ENCODE results near the gene F13A1. TPM values are rescaled to one million over a fixed set of nuclear protein-coding genes. Genes with fewer than 3 reads are reported as not detected.

The F13A1 gene
- total RNA-seq, 4 donors from 2014 or later = 28.8 to 303 (median 117) TPM

GRCh38 chr6:6131492-6132109, 188.9 kb downstream of the F13A1 start:
- Histone ChIP-seq H3K27me3 (no peaks in the 10 kb centered on the region), H3K4me3 (no peak overlapping the region), H3K36me3 (no peaks in the 10 kb centered on the region), H3K9me3 (no peaks in the 10 kb centered on the region), H3K27ac (no peak overlapping the region), H3K4me1 (no peaks in the 10 kb centered on the region)
- no peak for ATAC-seq
- 44 to 69% methylated on average over 3 to 4 of the region's 4 CpGs for WGBS, 2 donors (ENCODE audit: low coverage in 1 of 2)
- no peak for TF ChIP-seq EP300 (IDR thresholded peaks at IDR 0.05)
- no peak for TF ChIP-seq POLR2AphosphoS5 (IDR thresholded peaks at IDR 0.05)
- TF ChIP-seq CTCF (IDR thresholded peaks at IDR 0.05) = peak in 2 of 4 experiments; percentile 9 to 22
- TF ChIP-seq POLR2A (IDR thresholded peaks at IDR 0.05) = no peak

GRCh38 chr6:6125495-6125894, 195.0 kb downstream of the F13A1 start:
- ATAC-seq = no peak
- H3K4me1 ChIP-seq = no peaks in the 10 kb centered on the region
- no peak overlapping the region for H3K4me3 ChIP-seq
- TF ChIP-seq CTCF (IDR thresholded peaks at IDR 0.05) (no peak), POLR2A (IDR thresholded peaks at IDR 0.05) (no peak)
- H3K9me3 ChIP-seq = peaks cover 0 to 23% (median 0%) of the 10 kb centered on the region in 3 donors
- no peak overlapping the region for H3K27ac ChIP-seq
- H3K27me3 ChIP-seq = peaks cover 5% of the 10 kb centered on the region
- 57 to 72% methylated on average over 2 to 3 of the region's 3 CpGs for WGBS, 2 donors (ENCODE audit: low coverage in 1 of 2)
- no peaks in the 10 kb centered on the region for H3K36me3 ChIP-seq

- TF ChIP-seq EP300 (IDR thresholded peaks at IDR 0.05) = no peak
- no peak for TF ChIP-seq POLR2A (IDR thresholded peaks at IDR 0.05)
- TF ChIP-seq POLR2AphosphoS5 (IDR thresholded peaks at IDR 0.05) = no peak
- TF ChIP-seq CTCF (IDR thresholded peaks at IDR 0.05) = no peak
- H3K9me3 ChIP-seq = peaks cover 0 to 23% (median 0%) of the 10 kb centered on the region in 3 donors
- no peak overlapping the region for H3K4me3 ChIP-seq
- H3K27ac ChIP-seq = no peak overlapping the region
- H3K4me1 ChIP-seq = no peaks in the 10 kb centered on the region
- H3K27me3 ChIP-seq = peaks cover 5% of the 10 kb centered on the region
- WGBS, 2 donors (ENCODE audit: low coverage in 1 of 2) = 55% methylated on average over 1 of the region's 3 CpGs; no CpG with 5 or more reads in 1 of the 2 donors
- ATAC-seq = no peak
- no peaks in the 10 kb centered on the region for H3K36me3 ChIP-seq
Measured at GRCh38 chr6:6123803-6124202, 196.7 kb downstream of the F13A1 start.

- H3K4me1 ChIP-seq = no peaks in the 10 kb centered on the region
- H3K4me3 ChIP-seq = no peak overlapping the region
- H3K36me3 ChIP-seq = no peaks in the 10 kb centered on the region
- WGBS, 2 donors (ENCODE audit: low coverage in 1 of 2) = no CpG with 5 or more reads among the region's 1 CpG
- H3K9me3 ChIP-seq = peaks cover 0 to 36% (median 0%) of the 10 kb centered on the region in 3 donors
- TF ChIP-seq POLR2AphosphoS5 (IDR thresholded peaks at IDR 0.05) = no peak
- no peak for TF ChIP-seq EP300 (IDR thresholded peaks at IDR 0.05)
- no peak for TF ChIP-seq POLR2A (IDR thresholded peaks at IDR 0.05)
- TF ChIP-seq CTCF (IDR thresholded peaks at IDR 0.05) = no peak
- peaks cover 5% of the 10 kb centered on the region for H3K27me3 ChIP-seq
- no peak overlapping the region for H3K27ac ChIP-seq
- ATAC-seq = no peak
Measured at GRCh38 chr6:6121943-6122342, 198.5 kb downstream of the F13A1 start.

GRCh38 chr6:6105472-6106036, 214.9 kb downstream of the F13A1 start:
- no peak for TF ChIP-seq CTCF (IDR thresholded peaks at IDR 0.05)
- no peak for TF ChIP-seq POLR2AphosphoS5 (IDR thresholded peaks at IDR 0.05)
- TF ChIP-seq EP300 (IDR thresholded peaks at IDR 0.05) = no peak
- no peak for TF ChIP-seq POLR2A (IDR thresholded peaks at IDR 0.05)
- no peaks in the 10 kb centered on the region for H3K36me3 ChIP-seq
- no peak for ATAC-seq
- H3K27ac ChIP-seq = no peak overlapping the region
- H3K4me3 ChIP-seq = no peak overlapping the region
- H3K9me3 ChIP-seq = peaks cover 0 to 18% (median under 1%) of the 10 kb centered on the region in 3 donors
- H3K4me1 ChIP-seq = no peaks in the 10 kb centered on the region
- no peaks in the 10 kb centered on the region for H3K27me3 ChIP-seq

Measured in gastroesophageal sphincter (tissue), 4 donors.